ENCODE measurements around the gene MICAL3.

Gene MICAL3

GRCh38 chr22:17783312-17783711 lies 241.0 kb downstream of the MICAL3 start:
- no peak overlapping the region for H3K4me3 ChIP-seq (ENCODE audit: severe bottlenecking)
- DNase-seq (ENCODE audit: low spot score) = no peak
- H3K27ac ChIP-seq (ENCODE audit: poor library complexity, severe bottlenecking) = no peak overlapping the region

GRCh38 chr22:17782621-17783020 lies 241.7 kb downstream of the MICAL3 start:
- ATAC-seq (ENCODE audit: low read depth) (no peak), DNase-seq (ENCODE audit: low spot score) (no peak)
- no peaks in the 10 kb centered on the region for H3K27me3 ChIP-seq (ENCODE audit: insufficient read depth, poor library complexity, severe bottlenecking)
- no peak overlapping the region for H3K4me3 ChIP-seq (ENCODE audit: severe bottlenecking)
- TF ChIP-seq CTCF (IDR thresholded peaks at IDR 0.05; ENCODE audit: poor library complexity, severe bottlenecking) = no peak
- H3K27ac ChIP-seq (ENCODE audit: poor library complexity, severe bottlenecking) = no peak overlapping the region
- H3K4me1 ChIP-seq (ENCODE audit: insufficient read depth, poor library complexity, severe bottlenecking) = no peaks in the 10 kb centered on the region
- no peaks in the 10 kb centered on the region for H3K9me3 ChIP-seq (ENCODE audit: severe bottlenecking)
- no peaks in the 10 kb centered on the region for H3K36me3 ChIP-seq (ENCODE audit: low read depth)

More at GRCh38 chr22:17783312-17783711, 241.0 kb downstream of the MICAL3 start:
- ATAC-seq (ENCODE audit: low read depth) = no peak
- Histone ChIP-seq H3K27me3 (ENCODE audit: insufficient read depth, poor library complexity, severe bottlenecking) (no peaks in the 10 kb centered on the region), H3K9me3 (ENCODE audit: severe bottlenecking) (no peaks in the 10 kb centered on the region), H3K4me1 (ENCODE audit: insufficient read depth, poor library complexity, severe bottlenecking) (no peaks in the 10 kb centered on the region), H3K36me3 (ENCODE audit: low read depth) (no peaks in the 10 kb centered on the region)
- TF ChIP-seq CTCF (IDR thresholded peaks at IDR 0.05; ENCODE audit: poor library complexity, severe bottlenecking) = no peak

GRCh38 chr22:17782158-17782557 lies 242.2 kb downstream of the MICAL3 start:
- H3K4me3 ChIP-seq (ENCODE audit: severe bottlenecking) = no peak overlapping the region
- no peaks in the 10 kb centered on the region for H3K9me3 ChIP-seq (ENCODE audit: severe bottlenecking)
- no peak overlapping the region for H3K27ac ChIP-seq (ENCODE audit: poor library complexity, severe bottlenecking)
- ATAC-seq (ENCODE audit: low read depth) (no peak), DNase-seq (ENCODE audit: low spot score) (no peak)
- no peak for TF ChIP-seq CTCF (IDR thresholded peaks at IDR 0.05; ENCODE audit: poor library complexity, severe bottlenecking)
- H3K4me1 ChIP-seq (ENCODE audit: insufficient read depth, poor library complexity, severe bottlenecking) = no peaks in the 10 kb centered on the region
- H3K36me3 ChIP-seq (ENCODE audit: low read depth) = no peaks in the 10 kb centered on the region
- H3K27me3 ChIP-seq (ENCODE audit: insufficient read depth, poor library complexity, severe bottlenecking) = no peaks in the 10 kb centered on the region

- ATAC-seq (ENCODE audit: low read depth) (peak; percentile 76), DNase-seq (ENCODE audit: low spot score) (no peak)
- Histone ChIP-seq H3K4me1 (ENCODE audit: insufficient read depth, poor library complexity, severe bottlenecking) (no peaks in the 10 kb centered on the region), H3K27ac (ENCODE audit: poor library complexity, severe bottlenecking) (no peak overlapping the region), H3K4me3 (ENCODE audit: severe bottlenecking) (no peak overlapping the region), H3K36me3 (ENCODE audit: low read depth) (no peaks in the 10 kb centered on the region), H3K9me3 (ENCODE audit: severe bottlenecking) (no peaks in the 10 kb centered on the region), H3K27me3 (ENCODE audit: insufficient read depth, poor library complexity, severe bottlenecking) (no peaks in the 10 kb centered on the region)
- TF ChIP-seq CTCF (IDR thresholded peaks at IDR 0.05; ENCODE audit: poor library complexity, severe bottlenecking) = no peak
Observed at GRCh38 chr22:17781319-17782031, 242.9 kb downstream of the MICAL3 start.

- Histone ChIP-seq H3K36me3 (ENCODE audit: low read depth) (no peaks in the 10 kb centered on the region), H3K27me3 (ENCODE audit: insufficient read depth, poor library complexity, severe bottlenecking) (no peaks in the 10 kb centered on the region), H3K4me1 (ENCODE audit: insufficient read depth, poor library complexity, severe bottlenecking) (no peaks in the 10 kb centered on the region), H3K4me3 (ENCODE audit: severe bottlenecking) (no peak overlapping the region), H3K27ac (ENCODE audit: poor library complexity, severe bottlenecking) (no peak overlapping the region), H3K9me3 (ENCODE audit: severe bottlenecking) (no peaks in the 10 kb centered on the region)
- ATAC-seq (ENCODE audit: low read depth) = no peak
- TF ChIP-seq CTCF (IDR thresholded peaks at IDR 0.05; ENCODE audit: poor library complexity, severe bottlenecking) = no peak
- no peak for DNase-seq (ENCODE audit: low spot score)
Observed at GRCh38 chr22:17780741-17781318, 243.5 kb downstream of the MICAL3 start.
